Testis (tissue), 3 donors: ENCODE results near the gene SPTLC2. TPM values are rescaled to one million over a fixed set of nuclear protein-coding genes. Genes with fewer than 3 reads are reported as not detected.
A peak's percentile ranks its signal among the peaks of the same experiment; 100 is the strongest.

Experiments
- DNase-seq: peaks from one replicate; pipeline ENCODE4 v3.0.0-alpha.2; 2019
- H3K27ac ChIP-seq, 2 donors: fragments of 200-600 bp; sonication (generic); one replicate each; pipeline ENCODE4 v1.5.1; 2019
- H3K27me3 ChIP-seq: fragments of 200-600 bp; sonication (generic); one replicate; pipeline ENCODE4 v1.5.1; 2019
- H3K36me3 ChIP-seq: fragments of 200-600 bp; sonication (generic); one replicate; pipeline ENCODE4 v1.5.1; 2017; ENCODE audit warnings: low read depth; ENCODE audit errors: missing control alignments
- H3K4me1 ChIP-seq: fragments of 200-600 bp; sonication (generic); one replicate; pipeline ENCODE4 v1.5.1; 2019
- H3K4me3 ChIP-seq, 2 donors: fragments of 200-600 bp; sonication (generic); one replicate each; pipeline ENCODE4 v1.5.1; 2017 to 2019
- H3K9me3 ChIP-seq: fragments of 200-600 bp; sonication (generic); one replicate; pipeline ENCODE4 v1.5.1; 2017
- CTCF ChIP-seq, 3 experiments: fragments of 450-650 bp in 2 of 3; fragments of 200-600 bp in 1 of 3; sonication (generic) in 1 of 3; IDR thresholded peaks; one replicate each; pipeline ENCODE4 v1.5.1; 2016 to 2019; ENCODE audit warnings: antibody characterized with exemption in 3 of 3, mild to moderate bottlenecking in 2 of 3, moderate library complexity in 1 of 3
- POLR2A ChIP-seq: fragments of 450-650 bp; IDR thresholded peaks from one replicate; pipeline ENCODE4 v1.6.1; 2017; ENCODE audit warnings: antibody characterized with exemption, mild to moderate bottlenecking, moderate library complexity
- WGBS, 2 donors: methylation state at CpG; one replicate each; pipeline ENCODE4 v1.1.5; 2018; 5-methylcytosine and 5-hydroxymethylcytosine counted together
- intact Hi-C: fragments of 100-400 bp; cut with DNase I; formaldehyde crosslinking; loops from one replicate; pipeline ENCODE4 v1.15.1; 2023; ENCODE audit warnings: low total_unique reads
- polyA plus RNA-seq: library from polyadenylated mRNA; stranded (reverse); fragments of 350-450 nt; fragmentation: Illumina TruSeq; extraction: RNeasy Lipid Tissue Mini Kit (QIAGEN cat#74804); gene quantifications from one replicate; pipeline ENCODE4 v1.2.3, GENCODE V29; 2014; ENCODE audit warnings: low read depth, low replicate concordance; ENCODE audit not compliant: insufficient read depth
- total RNA-seq, 2 donors: library from RNA; depleted of rRNA; stranded (reverse); fragments of >200 nt; gene quantifications; one replicate each; pipeline ENCODE4 v1.2.3, GENCODE V29; 2016

Gene SPTLC2
- total and polyA plus RNA-seq, 3 donors from 2014 or later = 11.1 to 24.5 (median 21.5) TPM

DNA sequence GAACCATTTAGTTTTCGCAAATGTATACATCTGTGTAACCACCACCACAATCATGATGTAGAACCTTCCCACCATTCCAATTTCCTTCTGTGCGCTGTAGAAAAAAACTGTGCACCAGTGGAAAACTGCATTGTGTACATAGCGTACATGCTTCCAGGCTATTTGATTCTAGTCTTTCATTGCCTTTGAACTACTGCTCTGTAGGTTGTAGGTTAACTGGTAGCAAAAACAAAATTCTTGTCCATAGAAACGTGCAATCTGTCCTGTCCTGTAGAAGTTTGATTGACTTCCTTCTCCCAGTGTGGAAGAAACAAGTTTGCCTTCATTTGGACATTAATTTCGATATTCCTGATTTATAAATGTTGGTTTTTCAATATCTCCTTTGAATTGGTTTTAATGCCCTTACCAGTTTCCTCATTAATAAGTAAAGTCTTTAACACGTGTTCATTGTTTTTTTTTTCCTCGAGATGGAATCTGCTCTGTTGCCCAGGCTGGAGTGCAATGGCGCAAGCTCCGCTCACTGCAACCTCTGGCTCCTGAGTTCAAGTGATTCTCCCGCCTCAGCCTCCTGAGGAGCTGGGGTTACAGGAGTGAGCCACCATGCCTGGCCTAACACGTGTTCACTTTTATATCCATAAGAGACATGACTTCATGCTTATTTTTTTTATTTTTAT lies 114.2 kb downstream of the SPTLC2 start:
- intact Hi-C loops = no loop called here
- H3K9me3 ChIP-seq = no peaks in the 10 kb centered on the region
- H3K36me3 ChIP-seq = no peaks in the 10 kb centered on the region
- no peaks in the 10 kb centered on the region for H3K27me3 ChIP-seq
- H3K4me3 ChIP-seq = no peak overlapping the region
- WGBS, 2 donors = 77 to 83% methylated on average over 11 of the region's 11 CpGs
- no peak for DNase-seq
- H3K4me1 ChIP-seq = peaks cover 9% of the 10 kb centered on the region
- no peak overlapping the region for H3K27ac ChIP-seq
- TF ChIP-seq CTCF (IDR thresholded peaks at IDR 0.05) (no peak), POLR2A (no peak)

- intact Hi-C loops = no loop called here
- peaks cover 15% of the 10 kb centered on the region for H3K4me1 ChIP-seq
- peak overlapping the region; percentile 55 to 70 for H3K4me3 ChIP-seq
- 3% methylated on average over 42 of the region's 53 CpGs; no CpG with 5 or more reads in 1 of the 2 donors for WGBS, 2 donors
- peak; percentile 20 for DNase-seq
- no peak overlapping the region for H3K27ac ChIP-seq
- no peaks in the 10 kb centered on the region for H3K36me3 ChIP-seq
- H3K9me3 ChIP-seq = no peaks in the 10 kb centered on the region
- no peak for TF ChIP-seq POLR2A
- no peak for TF ChIP-seq CTCF (IDR thresholded peaks at IDR 0.05)
- H3K27me3 ChIP-seq = no peaks in the 10 kb centered on the region
These were observed 117.4 kb downstream of the SPTLC2 start for GRCh38 chr14:77498984-77499527.

DNA sequence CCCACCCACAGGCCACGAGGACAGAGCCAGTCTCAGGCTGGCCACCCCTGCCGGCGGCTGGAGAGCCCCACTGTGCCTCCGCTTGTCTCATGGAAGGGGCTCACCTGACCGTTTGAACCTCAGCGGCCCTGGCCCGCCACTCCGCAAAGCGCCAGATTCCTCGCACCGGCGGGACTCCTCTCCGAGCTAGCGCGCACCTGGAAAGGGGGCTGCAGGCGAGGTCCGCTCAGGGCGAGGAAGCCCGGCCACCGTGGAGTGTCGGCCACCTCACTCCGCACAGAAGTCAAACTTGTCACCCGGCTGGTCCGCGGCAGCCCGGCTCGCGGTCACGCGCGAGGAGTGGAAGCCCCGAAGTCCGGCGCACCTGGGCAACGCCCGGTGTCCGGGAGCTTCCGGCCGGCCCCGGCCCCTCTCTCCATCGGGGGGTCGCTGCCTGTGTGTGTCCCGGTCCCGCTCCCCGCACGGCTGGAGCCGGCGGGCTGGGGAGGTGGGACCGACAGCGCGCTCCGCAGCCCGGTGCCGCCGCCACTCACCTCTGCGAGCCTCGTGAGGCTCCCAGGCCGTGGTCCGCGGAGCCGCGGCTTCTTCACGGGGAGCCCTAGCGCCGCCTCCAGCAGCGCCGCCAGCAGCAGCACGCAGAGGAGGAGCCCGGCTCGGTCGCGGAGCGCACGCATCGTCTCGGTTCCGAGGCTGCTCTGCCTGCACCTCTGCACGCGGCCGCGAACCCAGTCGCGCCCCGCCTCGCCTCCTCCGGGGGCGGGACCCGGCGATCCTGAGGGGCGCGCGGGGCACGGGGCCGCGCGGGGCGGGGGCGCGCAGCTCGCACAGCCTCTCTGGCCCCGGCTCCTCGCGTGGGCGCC lies 118.1 kb downstream of the SPTLC2 start, which contains the start of gene ISM2:
Gene ISM2, minus strand, starts transcription at position 697 of the 860 bp plus-strand sequence. Its CDS starts 23 bp downstream, at position 674.
- no peaks in the 10 kb centered on the region for H3K9me3 ChIP-seq
- no peak within 1 kb of the TSS for H3K27ac ChIP-seq
- peak within 1 kb of the TSS; percentile 55 to 70 for H3K4me3 ChIP-seq
- TF ChIP-seq CTCF (IDR thresholded peaks at IDR 0.05) = no peak
- TF ChIP-seq POLR2A = no peak
- no peaks in the 10 kb centered on the region for H3K36me3 ChIP-seq
- H3K4me1 ChIP-seq = peaks cover 15% of the 10 kb centered on the region
- intact Hi-C loops = no loop called here
- WGBS, 2 donors = 10 to 13% methylated on average over 10 to 25 of the region's 104 CpGs
- no peaks in the 10 kb centered on the region for H3K27me3 ChIP-seq
- DNase-seq = peak; percentile 64

DNA sequence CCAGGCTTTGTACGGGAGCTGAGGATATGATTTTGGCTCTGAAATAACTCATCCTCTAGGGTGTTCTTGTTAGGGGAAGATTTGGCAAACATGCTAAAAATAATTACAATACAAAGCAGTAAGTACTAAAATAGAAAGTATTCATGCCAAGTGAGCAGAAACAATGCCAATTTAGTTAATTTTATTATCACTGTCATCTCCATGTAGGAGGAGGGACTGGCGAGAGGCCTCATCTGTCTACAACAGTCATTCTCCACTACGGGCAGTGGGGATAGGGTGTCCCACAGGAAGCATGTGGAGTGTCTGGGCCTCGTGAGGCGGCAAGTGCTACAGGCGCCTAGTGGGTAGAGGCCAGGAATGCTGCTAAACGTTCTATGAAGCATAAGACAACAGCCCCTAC lies 121.1 kb downstream of the SPTLC2 start:
- peaks cover 15% of the 10 kb centered on the region for H3K4me1 ChIP-seq
- peak; percentile 26 for DNase-seq
- TF ChIP-seq CTCF (IDR thresholded peaks at IDR 0.05) (no peak), POLR2A (no peak)
- H3K27ac ChIP-seq = no peak overlapping the region
- no peaks in the 10 kb centered on the region for H3K27me3 ChIP-seq
- intact Hi-C loops = no loop called here
- no peak overlapping the region for H3K4me3 ChIP-seq
- WGBS, 2 donors = 45 to 62% methylated on average over 7 of the region's 7 CpGs
- no peaks in the 10 kb centered on the region for H3K36me3 ChIP-seq
- no peaks in the 10 kb centered on the region for H3K9me3 ChIP-seq
